MM.1S (cell line): ENCODE measurements around the gene TTC13.

Experiments used
- DNase-seq: peaks from one replicate; pipeline ENCODE4 v3.0.0-alpha.2; 2015
- H2AFZ ChIP-seq: fragments of 300-600 bp; sonication (generic); 2 replicates; pipeline ENCODE4 v1.6.0; 2016; ENCODE audit warnings: antibody characterized with exemption, low read length
- H3F3A ChIP-seq: fragments of 300-600 bp; sonication (generic); 2 replicates; pipeline ENCODE4 v1.6.1; 2016; ENCODE audit warnings: mild to moderate bottlenecking, antibody characterized with exemption, low read length, moderate library complexity, mixed read lengths; ENCODE audit not compliant: insufficient read depth
- H3K27ac ChIP-seq: fragments of 300-600 bp; sonication (generic); 2 replicates; pipeline ENCODE4 v1.5.1; 2016; ENCODE audit warnings: mild to moderate bottlenecking, low read length
- H3K27me3 ChIP-seq: fragments of 300-600 bp; sonication (generic); replicated peaks from 2 replicates; pipeline ENCODE4 v1.6.0; 2016; ENCODE audit warnings: low read length; ENCODE audit not compliant: insufficient read depth
- H3K36me3 ChIP-seq: fragments of 300-600 bp; sonication (generic); replicated peaks from 2 replicates; pipeline ENCODE4 v1.6.1; 2016; ENCODE audit warnings: mild to moderate bottlenecking, low read length, mixed read lengths; ENCODE audit not compliant: insufficient read depth
- H3K4me1 ChIP-seq: fragments of 300-600 bp; sonication (generic); 2 replicates; pipeline ENCODE4 v1.6.1; 2016; ENCODE audit warnings: low read length, mixed read lengths
- H3K4me2 ChIP-seq: fragments of 300-600 bp; sonication (generic); 2 replicates; pipeline ENCODE4 v1.6.0; 2016; ENCODE audit warnings: low read depth, low read length
- H3K4me3 ChIP-seq: fragments of 300-600 bp; sonication (generic); 2 replicates; pipeline ENCODE4 v1.5.1; 2016; ENCODE audit warnings: low read length, mixed read lengths
- H3K79me2 ChIP-seq: fragments of 300-600 bp; sonication (generic); 2 replicates; pipeline ENCODE4 v1.6.1; 2016; ENCODE audit warnings: mixed run types, low read length, mixed read lengths
- H3K9ac ChIP-seq: fragments of 300-600 bp; sonication (generic); 2 replicates; pipeline ENCODE4 v1.6.1; 2016; ENCODE audit warnings: low read length, mixed read lengths
- H3K9me2 ChIP-seq: fragments of 300-600 bp; sonication (generic); replicated peaks from 2 replicates; pipeline ENCODE4 v1.6.1; 2016; ENCODE audit warnings: mild to moderate bottlenecking, low read length, mixed read lengths; ENCODE audit not compliant: insufficient read depth
- H3K9me3 ChIP-seq: fragments of 300-600 bp; sonication (generic); replicated peaks from 2 replicates; pipeline ENCODE4 v1.6.1; 2016; ENCODE audit warnings: mild to moderate bottlenecking, low read length, mixed read lengths; ENCODE audit not compliant: insufficient read depth
- H4K20me1 ChIP-seq: fragments of 300-600 bp; sonication (generic); 2 replicates; pipeline ENCODE4 v1.6.1; 2016; ENCODE audit warnings: mild to moderate bottlenecking, low read length, moderate library complexity, mixed read lengths; ENCODE audit not compliant: insufficient read depth
- CTCF ChIP-seq: fragments of 300-600 bp; sonication (generic); IDR thresholded peaks from 2 replicates; pipeline ENCODE4 v1.5.1; 2016; ENCODE audit warnings: antibody characterized with exemption, low read length, mixed read lengths
- EZH2 ChIP-seq: fragments of 300-600 bp; sonication (generic); optimal IDR thresholded peaks from 2 replicates; pipeline ENCODE3; 2017; ENCODE audit warnings: low read depth, mild to moderate bottlenecking, antibody characterized with exemption, low read length, mixed read lengths
- EZH2phosphoT487 ChIP-seq: fragments of 300-600 bp; sonication (generic); IDR thresholded peaks from 2 replicates; pipeline ENCODE4 v1.6.1; 2018; ENCODE audit warnings: antibody characterized with exemption, low read length

Gene TTC13

DNA sequence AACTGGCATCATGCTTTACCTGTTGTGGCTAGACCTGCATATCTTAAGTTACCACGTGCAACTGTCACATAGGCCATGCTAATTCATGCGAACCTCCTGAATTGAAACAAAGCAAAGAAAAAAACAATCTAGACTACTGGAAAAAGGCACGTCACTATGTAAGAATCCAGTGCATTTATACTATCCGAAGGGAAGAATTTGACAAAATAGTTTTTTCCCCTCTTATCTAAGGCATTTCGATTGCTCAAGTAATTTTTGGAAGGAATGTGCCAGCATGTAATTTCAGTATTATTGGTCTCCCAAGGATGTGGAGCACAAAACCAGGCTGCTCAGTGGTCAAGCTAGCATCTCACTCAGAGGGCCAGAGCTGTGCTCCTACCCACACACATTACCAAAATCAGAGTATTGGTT, 78.8 kb downstream of the TTC13 start:
- Histone ChIP-seq H3K27me3 (no peaks in the 10 kb centered on the region), H3K4me1 (peaks cover 5% of the 10 kb centered on the region; the same call in 1 of the 2 replicates), H4K20me1 (no peaks in the 10 kb centered on the region), H3K9me3 (no peaks in the 10 kb centered on the region), H3K27ac (no peak overlapping the region), H2AFZ (no peak overlapping the region), H3K4me2 (no peak overlapping the region), H3K36me3 (no peaks in the 10 kb centered on the region), H3K79me2 (no peaks in the 10 kb centered on the region), H3K4me3 (no peak overlapping the region), H3K9ac (no peak overlapping the region), H3K9me2 (no peaks in the 10 kb centered on the region), H3F3A (no peaks in the 10 kb centered on the region)
- TF ChIP-seq EZH2 (no peak), EZH2phosphoT487 (no peak), CTCF (no peak)
- DNase-seq: no peak

DNA sequence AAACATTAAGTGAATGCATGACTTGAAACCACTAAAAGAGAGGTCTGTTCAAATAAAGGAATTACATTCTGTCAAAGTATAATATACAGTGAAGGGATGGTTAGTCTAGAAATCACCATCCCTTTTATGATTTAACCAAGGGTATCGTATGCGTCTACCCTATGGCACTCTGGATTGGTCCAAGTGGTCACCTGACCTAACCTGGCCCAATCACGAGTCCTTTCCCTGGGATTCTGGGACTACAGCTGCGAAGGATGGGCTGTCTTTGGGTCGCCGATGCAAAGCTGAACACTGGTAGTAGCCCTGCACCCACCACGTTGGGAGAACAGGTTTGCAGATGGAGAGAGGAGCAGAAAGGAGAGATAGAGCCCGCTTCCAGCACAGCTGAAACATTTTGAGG, 79.9 kb downstream of the TTC13 start:
- Histone ChIP-seq H4K20me1 (no peaks in the 10 kb centered on the region), H3K9ac (no peak overlapping the region), H3F3A (no peaks in the 10 kb centered on the region), H3K27me3 (no peaks in the 10 kb centered on the region), H3K79me2 (no peaks in the 10 kb centered on the region), H3K4me2 (no peak overlapping the region), H3K9me3 (no peaks in the 10 kb centered on the region), H3K4me1 (peaks cover 5% of the 10 kb centered on the region; the same call in 1 of the 2 replicates), H3K4me3 (no peak overlapping the region), H2AFZ (no peak overlapping the region), H3K27ac (no peak overlapping the region), H3K9me2 (no peaks in the 10 kb centered on the region), H3K36me3 (no peaks in the 10 kb centered on the region)
- TF ChIP-seq EZH2 (no peak), CTCF (no peak), EZH2phosphoT487 (no peak)
- DNase-seq: no peak

GRCh38 chr1:230898144-230898543, 80.5 kb downstream of the TTC13 start:
- Histone ChIP-seq H2AFZ (no peak overlapping the region), H3K4me1 (peaks cover 5% of the 10 kb centered on the region; the same call in 1 of the 2 replicates), H3K27ac (no peak overlapping the region), H3K4me2 (no peak overlapping the region), H3K9me3 (no peaks in the 10 kb centered on the region), H3K27me3 (no peaks in the 10 kb centered on the region), H3K79me2 (no peaks in the 10 kb centered on the region), H3K9me2 (no peaks in the 10 kb centered on the region), H3K4me3 (no peak overlapping the region), H3K9ac (no peak overlapping the region), H4K20me1 (no peaks in the 10 kb centered on the region), H3F3A (no peaks in the 10 kb centered on the region), H3K36me3 (no peaks in the 10 kb centered on the region)
- TF ChIP-seq EZH2 (no peak), EZH2phosphoT487 (no peak), CTCF (no peak)
- no peak for DNase-seq
